Heart left ventricle (tissue), 13 donors: ENCODE data around the gene KRT10.

Experiments
- CTCF ChIP-seq, 12 donors: fragments of 200-600 bp; sonication (generic) in 4 of 12; IDR thresholded peaks; one replicate each; pipeline versions ENCODE4 v1.5.0 to v1.8.0; 2018 to 2022; ENCODE audit warnings: antibody characterized with exemption in 12 of 12, mild to moderate bottlenecking in 5 of 12
- POLR2A ChIP-seq, 2 donors: fragments of 450-650 bp; IDR thresholded peaks; one replicate each; pipeline ENCODE4 v1.6.1; 2017; ENCODE audit warnings: antibody characterized with exemption in 2 of 2, mild to moderate bottlenecking in 2 of 2, moderate library complexity in 2 of 2
- donor health status: ischemic (EF 13 %, LVEDD 7.1; RV severe dilation, severe dysfunction).
- donor health status: DM: no; HTN: yes; CAD: no.
- donor health status: DM: no; HTN: no; CAD: no.
- donor health status: ischemic (EF 25% LVEDD 6.9; RV normal size, moderate dysfunction).
- donor health status: ischemic (EF 25% LVEDD 5.7; RV mildly dilated, moderate dysfunction).
- donor health status: ischemic (EF 35%, LVEDD 5.7; RV mildly dilated, moderate dysfunction).
- donor health status: nonischemic (EF 11% LVEDD 7.7; RV severe dilation, severe dysfunction).
- donor health status: DM: yes; HTN: yes; CAD: no.
- donor health status: PGD.
- donor health status: ischemic (EF 29% LVEDD 5.4; RV normal size, mild dysfunction).
- donor health status: nonischemic (EF 23%, LVEDD 6.1; RV moderate dilation, normal function).

- no peak for TF ChIP-seq CTCF (IDR thresholded peaks at IDR 0.05)
- TF ChIP-seq POLR2A (IDR thresholded peaks at IDR 0.05) = no peak
Observed at GRCh38 chr17:40844671-40845107, 22.3 kb upstream of the KRT10 start.
